Endothelial cell of umbilical vein (primary cell): ENCODE measurements around the gene SAFB. TPM values are rescaled to one million over a fixed set of nuclear protein-coding genes. Genes with fewer than 3 reads are reported as not detected.

Experiments used
- BruUV-seq: library from RNA; stranded (reverse); fragments of 400-500 nt; replicated peaks from 2 replicates; lab custom pipeline; 2021; lab: Mats Ljungman, UMichigan
- CTCF ChIA-PET: fragments of 300-600, 350-600 bp; sonication (Branson Sonifier 250); formaldehyde crosslinking; loops from one replicate; lab custom pipeline; 2021; ENCODE audit warnings: antibody characterized with exemption, inconsistent platforms; lab: Charles Lee
- POLR2A ChIA-PET: fragments of 300-600, 350-600 bp; sonication (Branson Sonifier 250); formaldehyde crosslinking; loops from one replicate; lab custom pipeline; 2021; ENCODE audit warnings: antibody characterized with exemption, inconsistent platforms; lab: Charles Lee
- DNase-seq: peaks from one replicate; pipeline ENCODE4 v3.0.0-alpha.2; 2011; ENCODE audit warnings: low read depth, low spot score
- FAIRE-seq: peaks from 2 replicates; lab custom pipeline; 2011; peaks lifted over from hg19 to GRCh38; lab: Jason Lieb, UNC
- H2AFZ ChIP-seq: 2 replicates; pipeline ENCODE4 v1.6.0; 2012; ENCODE audit warnings: low read depth, low read length, control low read depth, inconsistent platforms
- H3K27ac ChIP-seq: 2 replicates; pipeline ENCODE4 v1.5.1; 2011; ENCODE audit warnings: low read depth, mild to moderate bottlenecking, control low read depth, low read length, moderate library complexity; ENCODE audit not compliant: insufficient read depth
- H3K27me3 ChIP-seq, 2 experiments: 2 replicates each; pipeline versions ENCODE4 v1.6.0 to v1.6.1; 2011; ENCODE audit warnings: low read length in 2 of 2, mixed read lengths in 1 of 2; ENCODE audit not compliant: control insufficient read depth in 2 of 2, insufficient read depth in 2 of 2
- H3K36me3 ChIP-seq, 2 experiments: 2 replicates in 1 of 2; 3 replicates in 1 of 2; pipeline ENCODE4 v1.5.1; 2011; ENCODE audit warnings: low read length in 2 of 2, mild to moderate bottlenecking in 1 of 2, moderate library complexity in 1 of 2; ENCODE audit not compliant: control insufficient read depth in 2 of 2, insufficient read depth in 2 of 2; ENCODE audit errors: extremely low read depth in 1 of 2
- H3K4me1 ChIP-seq: 3 replicates; pipeline ENCODE4 v1.5.1; 2011; ENCODE audit warnings: mild to moderate bottlenecking, low read length; ENCODE audit not compliant: control insufficient read depth, insufficient read depth; ENCODE audit errors: extremely low read depth
- H3K4me2 ChIP-seq: 2 replicates; pipeline ENCODE4 v1.6.1; 2011; ENCODE audit warnings: low read length, control low read depth, mixed read lengths; ENCODE audit not compliant: insufficient read depth
- H3K4me3 ChIP-seq, 3 experiments: fragments of 200-600 bp in 1 of 3; sonication (generic), shearing (Covaris generic) in 1 of 3; replicated peaks in 1 of 3; 2 replicates each; pipeline ENCODE4 v1.5.1; 2011 to 2016; ENCODE audit warnings: control low read depth in 3 of 3, low read length in 3 of 3, mild to moderate bottlenecking in 2 of 3, inconsistent platforms in 1 of 3, low read depth in 1 of 3, moderate library complexity in 1 of 3; ENCODE audit not compliant: insufficient read depth in 1 of 3
- H3K79me2 ChIP-seq: 2 replicates; pipeline ENCODE4 v1.6.0; 2012; ENCODE audit warnings: low read length, inconsistent platforms; ENCODE audit not compliant: control insufficient read depth, insufficient read depth
- H3K9ac ChIP-seq: replicated peaks from 2 replicates; pipeline ENCODE3; 2011; ENCODE audit warnings: low read length, control low read depth; ENCODE audit not compliant: insufficient read depth; ENCODE audit errors: extremely low read depth
- H3K9me1 ChIP-seq: replicated peaks from 3 replicates; pipeline ENCODE4 v1.6.0; 2011; ENCODE audit warnings: mild to moderate bottlenecking, low read length; ENCODE audit not compliant: control insufficient read depth, insufficient read depth; ENCODE audit errors: extremely low read depth
- H3K9me3 ChIP-seq: replicated peaks from 2 replicates; pipeline ENCODE4 v1.5.1; 2012; ENCODE audit warnings: low read length, inconsistent platforms; ENCODE audit not compliant: control insufficient read depth, insufficient read depth
- H4K20me1 ChIP-seq: replicated peaks from 2 replicates; pipeline ENCODE3; 2011; ENCODE audit warnings: mild to moderate bottlenecking, low read length; ENCODE audit not compliant: control insufficient read depth, insufficient read depth; ENCODE audit errors: extremely low read depth
- EZH2 ChIP-seq: IDR thresholded peaks from 2 replicates; pipeline ENCODE4 v1.6.1; 2012; ENCODE audit warnings: borderline replicate concordance, low read depth, mild to moderate bottlenecking, moderate library complexity, low read length, inconsistent platforms; ENCODE audit not compliant: severe bottlenecking
- FOS ChIP-seq: IDR thresholded peaks from 2 replicates; pipeline ENCODE4 v1.6.1; 2011; ENCODE audit warnings: mild to moderate bottlenecking, low read length, moderate library complexity, borderline replicate concordance; ENCODE audit not compliant: insufficient read depth
- GATA2 ChIP-seq: IDR thresholded peaks from 2 replicates; pipeline ENCODE4 v1.7.0; 2011; ENCODE audit warnings: low read depth, mild to moderate bottlenecking, moderate library complexity, mixed read lengths, low read length; ENCODE audit not compliant: insufficient read length, insufficient read depth
- JUN ChIP-seq: IDR thresholded peaks from 2 replicates; pipeline ENCODE4 v1.6.1; 2011; ENCODE audit warnings: borderline replicate concordance, low read depth; ENCODE audit not compliant: insufficient read length, insufficient read depth
- MYC ChIP-seq: IDR thresholded peaks from one replicate; pipeline ENCODE4 v1.6.1; 2011; ENCODE audit warnings: mild to moderate bottlenecking, low read depth, low read length
- POLR2A ChIP-seq: IDR thresholded peaks from 2 replicates; pipeline ENCODE4 v1.6.1; 2012; ENCODE audit warnings: low read depth, mild to moderate bottlenecking, control low read depth, low read length
- POLR2AphosphoS5 ChIP-seq: IDR thresholded peaks from 2 replicates; pipeline ENCODE4 v1.6.1; 2012; ENCODE audit warnings: low read depth, mild to moderate bottlenecking, control low read depth, low read length, moderate library complexity; ENCODE audit not compliant: insufficient read depth
- dilution Hi-C: fragments of 300-500 bp; cut with MboI; formaldehyde crosslinking; loops from one replicate; pipeline ENCODE4 v1.15.0; 2019; ENCODE audit warnings: low sequenced_read_pairs; ENCODE audit not compliant: extremely low pct_ligation_motif_present
- intact Hi-C: fragments of 100-400 bp; cut with micrococcal nuclease; formaldehyde crosslinking; loops from one replicate; pipeline ENCODE4 v1.10.0; 2022
- polyA plus RNA-seq, 4 experiments: library from polyadenylated mRNA; depleted of rRNA in 3 of 4; stranded (reverse) in 3 of 4; unstranded in 1 of 4; fragments of >200 nt; gene quantifications; 2 replicates each; pipeline versions ENCODE4 v1.2.1 to v1.2.3, GENCODE V29; 2011 to 2012; ENCODE audit warnings: missing spikeins in 1 of 4
- total RNA-seq: library from RNA; stranded (reverse); gene quantifications from 2 replicates; pipeline ENCODE4 v1.2.3, GENCODE V29; 2021
- TF ChIP-seq, protein P1 (sequence below): IDR thresholded peaks from 2 replicates; pipeline ENCODE4 v1.6.1; 2011; ENCODE audit not compliant: insufficient read depth, insufficient read length
- TF ChIP-seq, protein P2 (sequence below), 2 donors: IDR thresholded peaks; 1 replicate in 1 of 2; 2 replicates in 1 of 2; pipeline ENCODE4 v1.5.1; 2011; ENCODE audit warnings: low read length in 2 of 2, mild to moderate bottlenecking in 2 of 2, moderate library complexity in 2 of 2, control low read depth in 1 of 2, inconsistent platforms in 1 of 2, low read depth in 1 of 2; ENCODE audit not compliant: insufficient read depth in 1 of 2; ENCODE audit errors: extremely low read depth in 1 of 2

Gene SAFB
- total and polyA plus RNA-seq, 2 donors (not counting 3 experiments of a cell fraction or from before 2014, with no cell fraction given): 44.7 to 109 TPM

DNA sequence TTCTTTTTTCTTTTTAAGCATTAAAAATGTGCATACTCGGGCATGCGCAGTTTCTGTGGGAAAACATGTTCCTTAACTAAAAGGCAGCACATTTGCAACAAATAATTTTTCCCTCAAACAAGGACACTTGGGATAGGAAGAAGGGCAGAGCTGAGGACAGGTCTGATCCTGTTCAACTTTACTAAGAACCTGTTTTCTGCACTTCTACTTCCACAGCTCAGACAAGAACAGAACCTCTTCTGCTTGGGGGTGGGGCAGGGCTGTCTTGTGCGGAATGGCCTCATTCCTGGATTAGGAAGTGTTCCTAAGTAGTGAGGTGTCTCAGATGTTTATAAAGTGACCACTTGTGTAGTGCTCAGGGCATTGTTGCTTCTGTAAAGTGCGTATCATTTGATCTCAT lies 18.3 kb downstream of the SAFB start:
- intact Hi-C loops (loop anchor here (10.0 kb wide), 1 partner anchor 544 kb away; no protein-coding TSS in a partner anchor), dilution Hi-C loops (no loop called here)
- Histone ChIP-seq H3K27me3 (no peaks in the 10 kb centered on the region), H3K36me3 (peaks cover 13 to 18% of the 10 kb centered on the region in 2 experiments), H3K9me1 (no peaks in the 10 kb centered on the region), H4K20me1 (peaks cover 7% of the 10 kb centered on the region), H3K4me1 (no peaks in the 10 kb centered on the region), H3K9ac (no peak overlapping the region), H3K4me2 (no peak overlapping the region), H3K79me2 (peaks cover 90% of the 10 kb centered on the region), H3K4me3 (no peak overlapping the region), H3K9me3 (no peaks in the 10 kb centered on the region), H2AFZ (no peak overlapping the region), H3K27ac (no peak overlapping the region)
- TF ChIP-seq GATA2 (no peak), FOS (no peak)
- TF ChIP-seq, protein P1, sequence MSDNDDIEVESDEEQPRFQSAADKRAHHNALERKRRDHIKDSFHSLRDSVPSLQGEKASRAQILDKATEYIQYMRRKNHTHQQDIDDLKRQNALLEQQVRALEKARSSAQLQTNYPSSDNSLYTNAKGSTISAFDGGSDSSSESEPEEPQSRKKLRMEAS: no peak
- ChIA-PET POLR2A (no interaction called here), CTCF (no interaction called here)
- DNase-seq (no peak), FAIRE-seq (no peak)
- no TSS peak for BruUV-seq

DNA sequence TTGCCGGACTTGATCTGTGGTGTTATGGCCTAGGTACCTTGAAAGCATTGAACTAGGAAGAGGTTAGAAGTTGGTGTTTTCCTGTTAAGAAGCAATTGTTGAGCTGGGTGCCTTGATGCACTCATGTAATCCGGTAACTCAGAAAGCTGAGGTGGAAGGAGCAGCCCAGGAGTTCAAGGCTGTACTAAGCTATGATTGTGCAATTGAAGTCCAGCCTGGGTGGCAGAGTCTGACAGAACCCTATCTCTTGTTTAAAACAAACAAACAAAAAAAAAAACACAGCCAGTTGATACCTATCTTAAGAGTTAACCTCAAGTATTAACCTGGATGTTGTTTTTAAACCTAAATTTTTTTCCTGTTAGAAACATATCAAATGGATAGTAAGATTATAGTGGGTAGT lies 19.3 kb downstream of the SAFB start:
- H3K27ac ChIP-seq: no peak overlapping the region
- DNase-seq (no peak), FAIRE-seq (no peak)
- TF ChIP-seq POLR2A (no peak), JUN (no peak), EZH2 (no peak), POLR2AphosphoS5 (no peak), FOS (no peak), GATA2 (no peak), MYC (no peak)
- TF ChIP-seq, protein P1: no peak
- TF ChIP-seq, protein P2, sequence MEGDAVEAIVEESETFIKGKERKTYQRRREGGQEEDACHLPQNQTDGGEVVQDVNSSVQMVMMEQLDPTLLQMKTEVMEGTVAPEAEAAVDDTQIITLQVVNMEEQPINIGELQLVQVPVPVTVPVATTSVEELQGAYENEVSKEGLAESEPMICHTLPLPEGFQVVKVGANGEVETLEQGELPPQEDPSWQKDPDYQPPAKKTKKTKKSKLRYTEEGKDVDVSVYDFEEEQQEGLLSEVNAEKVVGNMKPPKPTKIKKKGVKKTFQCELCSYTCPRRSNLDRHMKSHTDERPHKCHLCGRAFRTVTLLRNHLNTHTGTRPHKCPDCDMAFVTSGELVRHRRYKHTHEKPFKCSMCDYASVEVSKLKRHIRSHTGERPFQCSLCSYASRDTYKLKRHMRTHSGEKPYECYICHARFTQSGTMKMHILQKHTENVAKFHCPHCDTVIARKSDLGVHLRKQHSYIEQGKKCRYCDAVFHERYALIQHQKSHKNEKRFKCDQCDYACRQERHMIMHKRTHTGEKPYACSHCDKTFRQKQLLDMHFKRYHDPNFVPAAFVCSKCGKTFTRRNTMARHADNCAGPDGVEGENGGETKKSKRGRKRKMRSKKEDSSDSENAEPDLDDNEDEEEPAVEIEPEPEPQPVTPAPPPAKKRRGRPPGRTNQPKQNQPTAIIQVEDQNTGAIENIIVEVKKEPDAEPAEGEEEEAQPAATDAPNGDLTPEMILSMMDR (IDR thresholded peaks at IDR 0.05; ENCODE audit: extremely low read depth in 1 of 2, insufficient read depth in 1 of 2, low read depth in 1 of 2, low read length in 2 of 2): no peak
- ChIA-PET CTCF (no interaction called here), POLR2A (no interaction called here)
- peaks cover 7% of the 10 kb centered on the region for H4K20me1 ChIP-seq
- H3K79me2 ChIP-seq: peaks cover 90% of the 10 kb centered on the region
- no peaks in the 10 kb centered on the region for H3K4me1 ChIP-seq
- no peak overlapping the region for H2AFZ ChIP-seq
- peaks cover 15 to 26% of the 10 kb centered on the region in 2 experiments for H3K36me3 ChIP-seq
- intact Hi-C loops (loop anchor here (10.0 kb wide), 1 partner anchor 543 kb away; no protein-coding TSS in a partner anchor), dilution Hi-C loops (no loop called here)
- no peaks in the 10 kb centered on the region for H3K9me3 ChIP-seq
- H3K9ac ChIP-seq: no peak overlapping the region
- H3K4me3 ChIP-seq: no peak overlapping the region
- BruUV-seq: no TSS peak
- H3K27me3 ChIP-seq: no peaks in the 10 kb centered on the region
- H3K9me1 ChIP-seq: no peaks in the 10 kb centered on the region
- H3K4me2 ChIP-seq: no peak overlapping the region
